HEK293 (cell line): ENCODE data around the gene C1orf141.

ENCODE experiments used
- KLF1 ChIP-seq: fragments of 450-650 bp; formaldehyde crosslinking; IDR thresholded peaks from 2 replicates; pipeline ENCODE4 v1.5.1; 2016; ENCODE audit warnings: missing biosample characterization, missing genetic modification characterization
- REST ChIP-seq: fragments of 450-650 bp; formaldehyde crosslinking; IDR thresholded peaks from 2 replicates; pipeline ENCODE4 v1.5.1; 2016; ENCODE audit warnings: missing biosample characterization, missing genetic modification characterization
- YY1 ChIP-seq: fragments of 450-650 bp; formaldehyde crosslinking; IDR thresholded peaks from 2 replicates; pipeline ENCODE4 v1.5.1; 2018; ENCODE audit warnings: missing biosample characterization, missing genetic modification characterization
- ZNF548 ChIP-seq: fragments of 450-650 bp; formaldehyde crosslinking; IDR thresholded peaks from 2 replicates; pipeline ENCODE4 v1.5.1; 2016; ENCODE audit warnings: missing biosample characterization, missing genetic modification characterization
- ZNF585B ChIP-seq: fragments of 450-650 bp; formaldehyde crosslinking; IDR thresholded peaks from 2 replicates; pipeline ENCODE4 v1.5.1; 2016; ENCODE audit warnings: missing biosample characterization, missing genetic modification characterization
- ZNF830 ChIP-seq: fragments of 450-650 bp; IDR thresholded peaks from 2 replicates; pipeline ENCODE4 v1.5.0; 2018; ENCODE audit warnings: missing biosample characterization, missing genetic modification characterization, low read depth, mild to moderate bottlenecking, moderate library complexity
- TF ChIP-seq, protein P1 (sequence below): fragments of 450-650 bp; formaldehyde crosslinking; IDR thresholded peaks from 2 replicates; pipeline ENCODE4 v1.5.1; 2016; ENCODE audit warnings: missing biosample characterization, missing genetic modification characterization
- TF ChIP-seq, protein P2 (sequence below): fragments of 450-650 bp; formaldehyde crosslinking; IDR thresholded peaks from 2 replicates; pipeline ENCODE4 v1.5.1; 2017; ENCODE audit warnings: missing biosample characterization, missing genetic modification characterization

DNA sequence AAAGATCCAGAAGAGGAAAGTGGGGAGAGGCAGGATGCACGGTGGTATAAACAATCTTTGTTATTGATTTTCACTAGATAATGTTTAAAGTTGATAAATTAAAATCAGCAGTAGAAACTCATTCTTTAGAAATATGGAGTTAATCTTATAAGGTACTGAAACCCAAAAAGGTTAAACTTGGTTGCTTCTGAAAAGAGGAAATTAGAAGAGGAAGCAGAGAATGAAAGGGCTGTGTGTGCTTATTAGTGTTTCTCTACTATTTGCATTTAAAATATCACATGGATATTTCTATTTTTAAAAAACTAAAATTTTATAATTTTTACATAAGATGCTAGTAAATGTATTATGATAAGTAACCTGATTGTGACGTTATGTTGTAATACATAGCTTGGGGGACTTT, 24.4 kb downstream of the C1orf141 start:
- TF ChIP-seq ZNF585B (tag by site-specific recombination) (no peak), KLF1 (no peak), ZNF830 (tag by site-specific recombination) (no peak), YY1 (tag by site-specific recombination) (no peak), REST (tag by site-specific recombination) (no peak), ZNF548 (no peak)
- TF ChIP-seq, protein P1, sequence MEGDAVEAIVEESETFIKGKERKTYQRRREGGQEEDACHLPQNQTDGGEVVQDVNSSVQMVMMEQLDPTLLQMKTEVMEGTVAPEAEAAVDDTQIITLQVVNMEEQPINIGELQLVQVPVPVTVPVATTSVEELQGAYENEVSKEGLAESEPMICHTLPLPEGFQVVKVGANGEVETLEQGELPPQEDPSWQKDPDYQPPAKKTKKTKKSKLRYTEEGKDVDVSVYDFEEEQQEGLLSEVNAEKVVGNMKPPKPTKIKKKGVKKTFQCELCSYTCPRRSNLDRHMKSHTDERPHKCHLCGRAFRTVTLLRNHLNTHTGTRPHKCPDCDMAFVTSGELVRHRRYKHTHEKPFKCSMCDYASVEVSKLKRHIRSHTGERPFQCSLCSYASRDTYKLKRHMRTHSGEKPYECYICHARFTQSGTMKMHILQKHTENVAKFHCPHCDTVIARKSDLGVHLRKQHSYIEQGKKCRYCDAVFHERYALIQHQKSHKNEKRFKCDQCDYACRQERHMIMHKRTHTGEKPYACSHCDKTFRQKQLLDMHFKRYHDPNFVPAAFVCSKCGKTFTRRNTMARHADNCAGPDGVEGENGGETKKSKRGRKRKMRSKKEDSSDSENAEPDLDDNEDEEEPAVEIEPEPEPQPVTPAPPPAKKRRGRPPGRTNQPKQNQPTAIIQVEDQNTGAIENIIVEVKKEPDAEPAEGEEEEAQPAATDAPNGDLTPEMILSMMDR (tag by site-specific recombination), result no peak
- TF ChIP-seq, protein P2, sequence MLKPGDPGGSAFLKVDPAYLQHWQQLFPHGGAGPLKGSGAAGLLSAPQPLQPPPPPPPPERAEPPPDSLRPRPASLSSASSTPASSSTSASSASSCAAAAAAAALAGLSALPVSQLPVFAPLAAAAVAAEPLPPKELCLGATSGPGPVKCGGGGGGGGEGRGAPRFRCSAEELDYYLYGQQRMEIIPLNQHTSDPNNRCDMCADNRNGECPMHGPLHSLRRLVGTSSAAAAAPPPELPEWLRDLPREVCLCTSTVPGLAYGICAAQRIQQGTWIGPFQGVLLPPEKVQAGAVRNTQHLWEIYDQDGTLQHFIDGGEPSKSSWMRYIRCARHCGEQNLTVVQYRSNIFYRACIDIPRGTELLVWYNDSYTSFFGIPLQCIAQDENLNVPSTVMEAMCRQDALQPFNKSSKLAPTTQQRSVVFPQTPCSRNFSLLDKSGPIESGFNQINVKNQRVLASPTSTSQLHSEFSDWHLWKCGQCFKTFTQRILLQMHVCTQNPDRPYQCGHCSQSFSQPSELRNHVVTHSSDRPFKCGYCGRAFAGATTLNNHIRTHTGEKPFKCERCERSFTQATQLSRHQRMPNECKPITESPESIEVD (tag by site-specific recombination), result no peak
